Suprapubic skin (tissue), 4 donors: ENCODE measurements around the gene NKD2. TPM values are rescaled to one million over a fixed set of nuclear protein-coding genes. Genes with fewer than 3 reads are reported as not detected.
A peak's percentile ranks its signal among the peaks of the same experiment; 100 is the strongest.

Experiments used
- DNase-seq, 2 donors: peaks; one replicate each; pipeline ENCODE4 v3.0.0-alpha.2; 2019; ENCODE audit warnings: low spot score in 2 of 2
- H3K27ac ChIP-seq: fragments of 200-600 bp; sonication (generic); one replicate; pipeline ENCODE4 v1.5.1; 2019
- H3K27me3 ChIP-seq: fragments of 200-600 bp; sonication (generic); one replicate; pipeline ENCODE4 v1.5.1; 2019
- H3K36me3 ChIP-seq: fragments of 200-600 bp; sonication (generic); one replicate; pipeline ENCODE4 v1.5.1; 2019
- H3K4me1 ChIP-seq: fragments of 200-600 bp; sonication (generic); one replicate; pipeline ENCODE4 v1.5.1; 2019
- H3K4me3 ChIP-seq: fragments of 200-600 bp; sonication (generic); one replicate; pipeline ENCODE4 v1.5.1; 2019; ENCODE audit warnings: mild to moderate bottlenecking
- H3K9me3 ChIP-seq: fragments of 200-600 bp; sonication (generic); one replicate; pipeline ENCODE4 v1.5.1; 2019
- CTCF ChIP-seq, 2 donors: fragments of 200-600 bp in 1 of 2; fragments of 450-650 bp in 1 of 2; sonication (generic) in 1 of 2; IDR thresholded peaks; one replicate each; pipeline ENCODE4 v1.5.1; 2016 to 2019; ENCODE audit warnings: antibody characterized with exemption in 2 of 2, mild to moderate bottlenecking in 1 of 2, moderate library complexity in 1 of 2
- EP300 ChIP-seq: sonication (generic); formaldehyde crosslinking; IDR thresholded peaks from one replicate; pipeline ENCODE4 v1.6.1; 2017; ENCODE audit warnings: antibody characterized with exemption
- POLR2A ChIP-seq, 2 donors: fragments of 450-650 bp; IDR thresholded peaks; one replicate each; pipeline ENCODE4 v1.6.1; 2017; ENCODE audit warnings: antibody characterized with exemption in 2 of 2, mild to moderate bottlenecking in 2 of 2, moderate library complexity in 2 of 2
- POLR2AphosphoS5 ChIP-seq, 3 donors: sonication (generic); formaldehyde crosslinking; IDR thresholded peaks; one replicate each; pipeline ENCODE4 v1.6.1; 2017; ENCODE audit warnings: antibody characterized with exemption in 3 of 3
- WGBS: methylation state at CpG from one replicate; pipeline ENCODE4 v1.1.5; 2018; 5-methylcytosine and 5-hydroxymethylcytosine counted together
- total RNA-seq, 4 donors: library from RNA; depleted of rRNA; stranded (reverse); fragments of >200 nt; gene quantifications; one replicate each; pipeline ENCODE4 v1.1.0, GENCODE V29; 2016

NKD2 gene
- total RNA-seq, 4 donors from 2014 or later = 7.9 to 13.0 (median 10.6) TPM

- DNase-seq = peak in 1 of 2 donors; percentile 70
- Histone ChIP-seq H3K4me3 (no peak overlapping the region), H3K27ac (no peak overlapping the region), H3K36me3 (no peaks in the 10 kb centered on the region), H3K9me3 (no peaks in the 10 kb centered on the region), H3K27me3 (peaks cover 8% of the 10 kb centered on the region), H3K4me1 (peaks cover 21% of the 10 kb centered on the region)
- TF ChIP-seq POLR2AphosphoS5 (IDR thresholded peaks at IDR 0.05) (no peak), CTCF (IDR thresholded peaks at IDR 0.05) (no peak), POLR2A (IDR thresholded peaks at IDR 0.05) (no peak), EP300 (no peak)
- 92% methylated on average over 17 of the region's 19 CpGs for WGBS
These were observed 9.3 kb downstream of the NKD2 start for GRCh38 chr5:1017691-1018455.

DNA sequence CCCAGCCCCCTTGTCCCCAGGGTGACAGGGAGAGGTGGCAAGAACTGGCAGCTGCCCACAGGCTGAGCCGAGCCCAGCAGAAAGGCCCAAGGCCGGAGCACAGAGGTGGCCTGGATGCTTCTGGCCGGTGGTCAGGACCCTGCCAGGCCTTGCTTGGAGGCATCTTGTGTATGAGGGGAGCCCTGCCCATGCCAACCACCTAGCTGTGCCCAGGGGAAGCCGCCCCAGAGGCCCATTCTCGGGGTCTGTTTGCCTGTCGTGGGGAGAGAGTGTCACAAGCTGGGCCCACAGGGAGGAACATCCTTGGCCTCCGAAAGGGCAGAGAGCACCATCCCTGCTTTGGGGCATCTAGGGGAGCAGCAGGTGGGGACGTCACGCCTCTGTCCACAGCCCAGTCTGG is 10.0 kb downstream of the NKD2 start:
- peaks cover 8% of the 10 kb centered on the region for H3K27me3 ChIP-seq
- peaks cover 21% of the 10 kb centered on the region for H3K4me1 ChIP-seq
- H3K4me3 ChIP-seq = no peak overlapping the region
- WGBS = no CpG with 5 or more reads among the region's 9 CpGs
- DNase-seq = no peak
- TF ChIP-seq POLR2AphosphoS5 (IDR thresholded peaks at IDR 0.05) = no peak
- no peak for TF ChIP-seq EP300
- no peak for TF ChIP-seq POLR2A (IDR thresholded peaks at IDR 0.05)
- TF ChIP-seq CTCF (IDR thresholded peaks at IDR 0.05) = no peak
- no peaks in the 10 kb centered on the region for H3K36me3 ChIP-seq
- no peaks in the 10 kb centered on the region for H3K9me3 ChIP-seq
- no peak overlapping the region for H3K27ac ChIP-seq

GRCh38 chr5:1019001-1019905 is 10.7 kb downstream of the NKD2 start:
- Histone ChIP-seq H3K4me1 (peaks cover 21% of the 10 kb centered on the region), H3K9me3 (no peaks in the 10 kb centered on the region), H3K27ac (no peak overlapping the region), H3K27me3 (peaks cover 8% of the 10 kb centered on the region), H3K36me3 (no peaks in the 10 kb centered on the region), H3K4me3 (no peak overlapping the region)
- no peak for TF ChIP-seq EP300
- no peak for TF ChIP-seq CTCF (IDR thresholded peaks at IDR 0.05)
- no peak for TF ChIP-seq POLR2A (IDR thresholded peaks at IDR 0.05)
- no peak for TF ChIP-seq POLR2AphosphoS5 (IDR thresholded peaks at IDR 0.05)
- peak in 1 of 2 donors; percentile 60 for DNase-seq
- 84% methylated on average over 26 of the region's 37 CpGs for WGBS

GRCh38 chr5:1020452-1020961 is 11.9 kb downstream of the NKD2 start:
- whole genome bisulfite sequencing = 70% methylated on average over 16 of the region's 16 CpGs
- no peaks in the 10 kb centered on the region for H3K36me3 ChIP-seq
- H3K27me3 ChIP-seq = peaks cover 8% of the 10 kb centered on the region
- no peak overlapping the region for H3K27ac ChIP-seq
- DNase-seq = peak in 1 of 2 donors; percentile 74
- H3K4me3 ChIP-seq = no peak overlapping the region
- no peaks in the 10 kb centered on the region for H3K9me3 ChIP-seq
- TF ChIP-seq CTCF (IDR thresholded peaks at IDR 0.05) (no peak), EP300 (no peak), POLR2AphosphoS5 (IDR thresholded peaks at IDR 0.05) (no peak), POLR2A (IDR thresholded peaks at IDR 0.05) (no peak)
- H3K4me1 ChIP-seq = peaks cover 19% of the 10 kb centered on the region
